Measurements from ENCODE around the gene DNAAF9. TPM values are rescaled to one million over a fixed set of nuclear protein-coding genes. Genes with fewer than 3 reads are reported as not detected.

The DNAAF9 gene
- total and polyA plus RNA-seq, 7 experiments from 2014 or later, result 0.71 to 8.8 (median 3.2) TPM

DNA sequence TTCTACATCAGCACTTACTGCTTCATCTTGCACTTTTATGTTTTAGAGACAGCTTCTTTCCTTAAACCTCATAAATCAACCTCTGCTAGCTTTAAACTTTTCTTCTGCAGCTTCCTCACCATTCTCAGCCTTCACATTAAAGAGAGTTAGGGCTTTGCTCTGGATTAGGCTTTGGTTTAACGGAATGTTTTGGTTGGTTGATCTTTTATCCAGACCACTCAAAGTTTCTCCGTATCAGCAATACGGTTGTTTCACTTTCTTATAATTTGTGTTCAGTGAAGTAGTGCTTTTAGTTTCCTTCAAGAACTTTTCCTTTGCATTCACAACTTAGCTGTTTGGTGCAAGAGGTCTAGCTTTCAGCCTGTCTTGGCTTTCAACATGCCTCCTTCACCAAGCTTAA, 40.4 kb downstream of the DNAAF9 start:
- Mint-ChIP-seq H3K9me3 (no peaks in the 10 kb centered on the region), H3K4me1 (peaks cover 0 to 16% (median 7%) of the 10 kb centered on the region in 7 donors), H3K36me3 (peaks cover 0 to 30% (median 14%) of the 10 kb centered on the region in 5 donors), H3K27ac (peak overlapping the region in 2 of 9 donors; percentile 11 to 23), H3K27me3 (no peaks in the 10 kb centered on the region), H3K4me3 (peak overlapping the region in 3 of 10 donors; percentile 19 to 65 (median 39))
- Histone ChIP-seq H3K4me3 (ENCODE audit: low read length) (no peak overlapping the region), H3K36me3 (ENCODE audit: control insufficient read depth in 2 of 3, insufficient read depth in 3 of 3, low read length in 3 of 3) (peaks cover 0 to 5% (median 0%) of the 10 kb centered on the region in 3 experiments), H3K27me3 (ENCODE audit: control insufficient read depth in 2 of 2, insufficient read depth in 2 of 2, low read length in 2 of 2) (no peaks in the 10 kb centered on the region), H3K9me3 (ENCODE audit: control insufficient read depth in 2 of 3, low read length in 3 of 3) (no peaks in the 10 kb centered on the region), H3K27ac (ENCODE audit: low read depth, low read length) (no peak overlapping the region), H3K4me1 (ENCODE audit: control insufficient read depth in 2 of 2, insufficient read depth in 2 of 2, low read length in 2 of 2) (no peaks in the 10 kb centered on the region)
- no peak for DNase-seq
- no peak for ATAC-seq
- ChIA-PET POLR2A (interaction anchor here (0.6 kb wide), 1 partner anchor 13 kb away, joined by 3 read pairs; no protein-coding TSS in a partner anchor), CTCF (no interaction called here)
- intact Hi-C loops (cut with micrococcal nuclease), result no loop called here

DNA sequence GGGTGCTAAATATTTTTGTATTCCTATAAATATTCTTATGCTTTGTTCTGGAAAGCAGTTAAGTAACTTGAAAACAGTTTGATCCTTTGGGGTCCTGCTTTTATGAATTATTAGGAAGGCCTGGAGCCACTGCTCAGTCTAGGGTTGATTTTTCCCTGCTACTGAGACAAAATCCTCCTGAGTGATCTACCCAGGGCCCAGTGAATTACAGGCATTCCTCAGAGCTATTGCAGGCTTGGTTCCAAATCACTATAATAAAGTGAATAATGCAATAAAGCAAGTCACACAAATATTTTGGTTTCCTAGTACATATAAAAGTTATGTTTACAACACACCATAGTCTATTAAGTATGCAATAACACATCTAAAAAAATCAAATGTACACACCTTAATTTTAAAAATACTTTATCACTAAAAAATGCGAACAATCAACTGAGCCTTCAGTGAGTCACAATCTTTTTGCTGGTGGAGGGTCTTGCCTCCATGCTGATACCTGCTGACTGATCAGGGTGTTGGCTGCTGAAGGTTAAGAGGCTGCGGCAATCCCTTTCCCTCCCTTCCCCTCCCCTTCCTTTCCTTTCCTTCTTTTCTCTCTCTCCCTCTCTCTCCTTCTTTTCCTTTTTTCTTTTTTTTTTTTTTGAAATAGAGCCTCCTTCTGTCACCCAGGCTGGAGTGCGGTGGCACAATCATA, 43.0 kb downstream of the DNAAF9 start:
- H3K4me1 ChIP-seq (ENCODE audit: control insufficient read depth in 2 of 2, insufficient read depth in 2 of 2, low read length in 2 of 2), result no peaks in the 10 kb centered on the region
- DNase-seq, result no peak
- H3K27me3 ChIP-seq (ENCODE audit: control insufficient read depth in 2 of 2, insufficient read depth in 2 of 2, low read length in 2 of 2), result no peaks in the 10 kb centered on the region
- no peak for ATAC-seq
- no peak overlapping the region for H3K4me3 ChIP-seq (ENCODE audit: low read length)
- Mint-ChIP-seq H3K4me1 (peaks cover 0 to 12% (median 7%) of the 10 kb centered on the region in 7 donors), H3K27me3 (no peaks in the 10 kb centered on the region), H3K9me3 (no peaks in the 10 kb centered on the region), H3K4me3 (no peak overlapping the region), H3K36me3 (peaks cover 0 to 19% (median 5%) of the 10 kb centered on the region in 5 donors), H3K27ac (no peak overlapping the region)
- intact Hi-C loops (cut with micrococcal nuclease), result no loop called here
- no peaks in the 10 kb centered on the region for H3K36me3 ChIP-seq (ENCODE audit: control insufficient read depth in 2 of 3, insufficient read depth in 3 of 3, low read length in 3 of 3)
- CTCF ChIA-PET, result no interaction called here
- no peaks in the 10 kb centered on the region for H3K9me3 ChIP-seq (ENCODE audit: control insufficient read depth in 2 of 3, low read length in 3 of 3)
- POLR2A ChIA-PET, result no interaction called here
- no peak overlapping the region for H3K27ac ChIP-seq (ENCODE audit: low read depth, low read length)

DNA sequence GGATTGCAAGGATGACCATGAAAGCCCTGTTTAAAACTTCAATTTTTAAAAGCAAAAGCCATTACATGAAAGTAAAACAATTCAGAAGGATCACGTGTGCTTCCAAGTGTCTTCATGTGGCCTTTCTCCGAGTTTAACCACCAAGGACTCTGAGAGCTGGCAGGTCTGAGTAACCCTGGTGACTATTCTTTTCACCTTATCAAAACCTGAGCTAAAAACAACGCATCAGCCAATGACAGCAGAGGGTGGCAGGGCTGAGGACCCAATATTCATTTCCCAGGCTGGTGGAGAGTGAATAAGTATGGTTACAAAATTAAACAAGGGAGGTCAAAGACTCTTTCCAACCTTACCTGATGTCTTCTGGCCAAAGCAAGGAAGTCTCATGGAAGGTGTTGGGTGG, 46.7 kb downstream of the DNAAF9 start:
- Mint-ChIP-seq H3K4me3 (no peak overlapping the region), H3K27me3 (no peaks in the 10 kb centered on the region), H3K36me3 (peaks cover 0 to 16% (median 5%) of the 10 kb centered on the region in 5 donors), H3K4me1 (no peaks in the 10 kb centered on the region), H3K9me3 (no peaks in the 10 kb centered on the region), H3K27ac (no peak overlapping the region)
- Histone ChIP-seq H3K4me1 (ENCODE audit: control insufficient read depth in 2 of 2, insufficient read depth in 2 of 2, low read length in 2 of 2) (no peaks in the 10 kb centered on the region), H3K27me3 (ENCODE audit: control insufficient read depth in 2 of 2, insufficient read depth in 2 of 2, low read length in 2 of 2) (no peaks in the 10 kb centered on the region), H3K9me3 (ENCODE audit: control insufficient read depth in 2 of 3, low read length in 3 of 3) (no peaks in the 10 kb centered on the region), H3K27ac (ENCODE audit: low read depth, low read length) (no peak overlapping the region), H3K4me3 (ENCODE audit: low read length) (no peak overlapping the region), H3K36me3 (ENCODE audit: control insufficient read depth in 2 of 3, insufficient read depth in 3 of 3, low read length in 3 of 3) (no peaks in the 10 kb centered on the region)
- POLR2A ChIA-PET, result no interaction called here
- no peak for DNase-seq
- intact Hi-C loops (cut with micrococcal nuclease), result no loop called here
- CTCF ChIA-PET, result no interaction called here
- no peak for ATAC-seq

DNA sequence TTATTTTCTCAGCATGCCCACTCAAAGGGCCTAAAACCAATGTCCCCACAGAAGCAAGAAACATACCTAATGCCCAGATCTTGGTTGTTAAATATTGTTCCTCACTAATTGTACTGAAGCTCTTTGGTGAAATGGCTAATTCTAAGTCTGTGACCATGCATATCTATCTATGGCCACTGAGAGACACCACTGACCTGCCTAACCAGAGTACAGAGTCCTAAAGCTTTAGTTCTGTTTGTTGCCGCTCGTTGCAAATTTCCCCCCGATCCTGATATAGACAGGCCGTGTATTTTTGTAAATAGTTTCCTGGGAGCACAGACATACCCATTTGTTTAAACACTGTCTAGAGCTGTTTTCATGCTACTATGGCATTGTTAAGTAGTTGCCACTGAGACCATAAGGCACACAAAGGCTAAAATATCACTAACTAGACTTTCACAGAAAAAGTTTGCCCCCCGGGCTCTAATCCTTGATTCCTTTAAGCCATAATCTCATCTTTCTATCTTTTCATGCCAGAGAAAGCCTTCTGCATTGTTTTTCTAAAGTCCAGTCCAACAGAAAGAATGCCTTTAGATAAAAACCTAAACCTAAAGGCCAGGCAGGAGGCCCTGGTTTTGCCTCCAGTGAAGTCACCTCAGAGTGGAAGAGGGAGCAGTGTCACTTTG, 48.7 kb downstream of the DNAAF9 start:
- H3K27ac Mint-ChIP-seq, result peak overlapping the region in 1 of 9 donors; percentile 29
- no peak overlapping the region for H3K4me3 ChIP-seq (ENCODE audit: low read length)
- H3K36me3 Mint-ChIP-seq, result peaks cover 0 to 9% (median 5%) of the 10 kb centered on the region in 5 donors

More for the DNA sequence above, 48.7 kb downstream of the DNAAF9 start:
- H3K4me1 ChIP-seq (ENCODE audit: control insufficient read depth in 2 of 2, insufficient read depth in 2 of 2, low read length in 2 of 2), result no peaks in the 10 kb centered on the region
- DNase-seq (no peak), ATAC-seq (no peak)
- H3K9me3 ChIP-seq (ENCODE audit: control insufficient read depth in 2 of 3, low read length in 3 of 3), result no peaks in the 10 kb centered on the region
- Mint-ChIP-seq H3K4me3 (no peak overlapping the region), H3K27me3 (no peaks in the 10 kb centered on the region), H3K4me1 (no peaks in the 10 kb centered on the region), H3K9me3 (no peaks in the 10 kb centered on the region)
- intact Hi-C loops (cut with micrococcal nuclease), result no loop called here
- ChIA-PET CTCF (no interaction called here), POLR2A (no interaction called here)
- H3K27me3 ChIP-seq (ENCODE audit: control insufficient read depth in 2 of 2, insufficient read depth in 2 of 2, low read length in 2 of 2), result no peaks in the 10 kb centered on the region
- no peaks in the 10 kb centered on the region for H3K36me3 ChIP-seq (ENCODE audit: control insufficient read depth in 2 of 3, insufficient read depth in 3 of 3, low read length in 3 of 3)
- H3K27ac ChIP-seq (ENCODE audit: low read depth, low read length), result no peak overlapping the region

Other genes starting within 250 kb of the DNAAF9 start
- gene FASTKD5, start 247.8 kb downstream of the DNAAF9 start, total RNA-seq, result 10 to 100 TPM; 24.5 to 41.9 (median 30.6) TPM
- 10 to 100 TPM; 21.2 to 26.3 TPM for gene FASTKD5, start 247.8 kb downstream of the DNAAF9 start, polyA plus RNA-seq
- gene UBOX5, start 247.8 kb downstream of the DNAAF9 start, total RNA-seq, result 10 to 100 TPM in 2 of 5 experiments, 1 to 10 TPM in 3; 8.3 to 13.8 (median 9.5) TPM
- 1 to 10 TPM; 5.8 to 8.7 TPM for gene UBOX5, start 247.8 kb downstream of the DNAAF9 start, polyA plus RNA-seq
- 10 to 100 TPM in 4 of 5 experiments, under 1 TPM in 1; 0.73 to 34.6 (median 22.0) TPM for gene LZTS3, start 234.1 kb downstream of the DNAAF9 start, total RNA-seq
- 1 to 10 TPM; 4.4 to 4.8 TPM for gene LZTS3, start 234.1 kb downstream of the DNAAF9 start, polyA plus RNA-seq
- gene DDRGK1, start 203.0 kb downstream of the DNAAF9 start, total RNA-seq, result 10 to 100 TPM; 39.4 to 60.3 (median 46.6) TPM
- gene DDRGK1, start 203.0 kb downstream of the DNAAF9 start, polyA plus RNA-seq, result 10 to 100 TPM; 40.6 to 58.0 TPM
- gene ITPA, start 198.2 kb downstream of the DNAAF9 start, total RNA-seq, result 10 to 100 TPM; 37.7 to 71.2 (median 43.5) TPM
- 10 to 100 TPM; 50.1 to 62.3 TPM for gene ITPA, start 198.2 kb downstream of the DNAAF9 start, polyA plus RNA-seq
- 1 to 10 TPM in 2 of 5 experiments, under 1 TPM in 2, not detected in 1; 0.19 to 1.5 (median 0.93) TPM for gene SLC4A11, start 168.5 kb downstream of the DNAAF9 start, total RNA-seq
- not detected for gene SLC4A11, start 168.5 kb downstream of the DNAAF9 start, polyA plus RNA-seq
- gene ATRN, start 63.3 kb upstream of the DNAAF9 start, total RNA-seq, result 10 to 100 TPM; 12.4 to 17.5 (median 13.0) TPM
- 1 to 10 TPM; 9.2 to 9.5 TPM for gene ATRN, start 63.3 kb upstream of the DNAAF9 start, polyA plus RNA-seq

All from naive thymus-derived CD4-positive, alpha-beta T cell (primary cell).